Prostate gland (tissue), 2 donors: ENCODE data around the gene SLC5A10.

Experiments used
- CTCF ChIP-seq, 4 experiments: fragments of 200-600 bp in 2 of 4; fragments of 450-650 bp in 2 of 4; sonication (generic) in 2 of 4; IDR thresholded peaks; 1 replicate in 3 of 4; 2 replicates in 1 of 4; pipeline ENCODE4 v1.5.1; 2016 to 2019; ENCODE audit warnings: antibody characterized with exemption in 4 of 4, mild to moderate bottlenecking in 2 of 4, moderate library complexity in 2 of 4
- POLR2A ChIP-seq: fragments of 450-650 bp; IDR thresholded peaks from one replicate; pipeline ENCODE4 v1.6.1; 2016; ENCODE audit warnings: antibody characterized with exemption, mild to moderate bottlenecking

GRCh38 chr17:18981642-18982424 lies 29.9 kb downstream of the SLC5A10 start:
- TF ChIP-seq CTCF (IDR thresholded peaks at IDR 0.05) (no peak), POLR2A (no peak)
